Mucosa of rectum (tissue), 2 donors: ENCODE results near the gene MT1B.
A peak's percentile ranks its signal among the peaks of the same experiment; 100 is the strongest.

Experiments
- H3K27ac ChIP-seq, 2 donors: one replicate each; pipeline ENCODE4 v1.7.0; 2013; ENCODE audit warnings: inconsistent platforms in 2 of 2, low read depth in 2 of 2, low read length in 2 of 2
- H3K27me3 ChIP-seq, 2 donors: one replicate each; pipeline ENCODE4 v1.7.0; 2013; ENCODE audit warnings: low read length in 2 of 2; ENCODE audit not compliant: control insufficient read depth in 2 of 2, insufficient read depth in 2 of 2
- H3K36me3 ChIP-seq, 2 donors: one replicate each; pipeline ENCODE4 v1.7.0; 2013; ENCODE audit warnings: low read length in 2 of 2; ENCODE audit not compliant: control insufficient read depth in 2 of 2, insufficient read depth in 2 of 2
- H3K4me1 ChIP-seq, 2 donors: one replicate each; pipeline ENCODE4 v1.7.0; 2013; ENCODE audit warnings: low read length in 2 of 2, mild to moderate bottlenecking in 1 of 2; ENCODE audit not compliant: control insufficient read depth in 2 of 2, insufficient read depth in 2 of 2
- H3K4me3 ChIP-seq, 2 donors: one replicate each; pipeline ENCODE4 v1.7.0; 2013; ENCODE audit warnings: low read length in 2 of 2
- H3K9ac ChIP-seq, 2 donors: one replicate each; pipeline ENCODE4 v1.7.0; 2013; ENCODE audit warnings: low read length in 2 of 2, low read depth in 1 of 2, mild to moderate bottlenecking in 1 of 2
- H3K9me3 ChIP-seq, 2 donors: one replicate each; pipeline ENCODE4 v1.7.0; 2013; ENCODE audit warnings: low read length in 2 of 2; ENCODE audit not compliant: control insufficient read depth in 2 of 2
- donor health status: healthy.
- donor health status: Normal muscosa, but diverticular disease.

The MT1B gene

GRCh38 chr16:56635441-56635967 is 16.2 kb upstream of the MT1B start:
- peak overlapping the region in 1 of 2 donors; percentile 26 for H3K4me3 ChIP-seq
- peaks cover 29 to 35% of the 10 kb centered on the region in 2 donors for H3K27me3 ChIP-seq
- no peak overlapping the region for H3K27ac ChIP-seq

GRCh38 chr16:56636616-56637413 is 14.9 kb upstream of the MT1B start:
- Histone ChIP-seq H3K27me3 (peaks cover 29 to 38% of the 10 kb centered on the region in 2 donors), H3K9ac (no peak overlapping the region), H3K9me3 (no peaks in the 10 kb centered on the region), H3K36me3 (no peaks in the 10 kb centered on the region), H3K4me1 (peaks cover 15 to 18% of the 10 kb centered on the region in 2 donors), H3K27ac (no peak overlapping the region), H3K4me3 (no peak overlapping the region)

More at GRCh38 chr16:56635441-56635967, 16.2 kb upstream of the MT1B start:
- Histone ChIP-seq H3K36me3 (no peaks in the 10 kb centered on the region), H3K9ac (no peak overlapping the region), H3K4me1 (peaks cover 16 to 18% of the 10 kb centered on the region in 2 donors), H3K9me3 (no peaks in the 10 kb centered on the region)

- peaks cover 23 to 36% of the 10 kb centered on the region in 2 donors for H3K27me3 ChIP-seq
- peak within 1 kb of the TSS in 1 of 2 donors; percentile 44 for H3K27ac ChIP-seq
- no peaks in the 10 kb centered on the region for H3K9me3 ChIP-seq
- peak within 1 kb of the TSS; percentile 67 to 77 for H3K4me3 ChIP-seq
- peaks cover 18% of the 10 kb centered on the region in 2 donors for H3K4me1 ChIP-seq
- peak within 1 kb of the TSS; percentile 54 to 83 for H3K9ac ChIP-seq
- H3K36me3 ChIP-seq: no peaks in the 10 kb centered on the region
Measured at GRCh38 chr16:56637814-56638750, 13.6 kb upstream of the MT1B start, which contains the start of gene MT1A. Gene MT1A (plus strand): TSS chr16:56638666. CDS start chr16:56638739, 73 bp downstream.

GRCh38 chr16:56639045-56639444 is 12.6 kb upstream of the MT1B start:
- Histone ChIP-seq H3K27me3 (peaks cover 22 to 32% of the 10 kb centered on the region in 2 donors), H3K27ac (peak overlapping the region in 1 of 2 donors; percentile 40), H3K36me3 (no peaks in the 10 kb centered on the region), H3K9ac (peak overlapping the region in 1 of 2 donors; percentile 33), H3K4me3 (no peak overlapping the region), H3K4me1 (peaks cover 23 to 25% of the 10 kb centered on the region in 2 donors), H3K9me3 (no peaks in the 10 kb centered on the region)

- Histone ChIP-seq H3K9me3 (no peaks in the 10 kb centered on the region), H3K27me3 (peaks cover 18 to 27% of the 10 kb centered on the region in 2 donors), H3K4me3 (no peak overlapping the region), H3K4me1 (peaks cover 24 to 25% of the 10 kb centered on the region in 2 donors), H3K9ac (no peak overlapping the region), H3K36me3 (no peaks in the 10 kb centered on the region), H3K27ac (no peak overlapping the region)
Measured at GRCh38 chr16:56640076-56640475, 11.6 kb upstream of the MT1B start.

GRCh38 chr16:56641166-56641565 is 10.5 kb upstream of the MT1B start:
- no peak overlapping the region for H3K9ac ChIP-seq
- H3K27me3 ChIP-seq: peaks cover 15 to 22% of the 10 kb centered on the region in 2 donors
- H3K27ac ChIP-seq: no peak overlapping the region
- H3K9me3 ChIP-seq: no peaks in the 10 kb centered on the region
- H3K4me3 ChIP-seq: no peak overlapping the region
- H3K4me1 ChIP-seq: peaks cover 24 to 25% of the 10 kb centered on the region in 2 donors
- H3K36me3 ChIP-seq: no peaks in the 10 kb centered on the region

- H3K4me1 ChIP-seq: peaks cover 26 to 33% of the 10 kb centered on the region in 2 donors
- peak overlapping the region; percentile 6 to 49 for H3K27ac ChIP-seq
- H3K36me3 ChIP-seq: no peaks in the 10 kb centered on the region
- H3K4me3 ChIP-seq: peak overlapping the region; percentile 57 to 63
- peaks cover 3 to 16% of the 10 kb centered on the region in 2 donors for H3K27me3 ChIP-seq
- no peaks in the 10 kb centered on the region for H3K9me3 ChIP-seq
- H3K9ac ChIP-seq: peak overlapping the region; percentile 72
Measured at GRCh38 chr16:56643080-56643778, 8.5 kb upstream of the MT1B start.

GRCh38 chr16:56643833-56644232 is 7.9 kb upstream of the MT1B start:
- Histone ChIP-seq H3K9me3 (no peaks in the 10 kb centered on the region), H3K27me3 (peaks cover 3 to 16% of the 10 kb centered on the region in 2 donors), H3K36me3 (no peaks in the 10 kb centered on the region), H3K27ac (peak overlapping the region; percentile 4 to 32), H3K4me1 (peaks cover 26 to 33% of the 10 kb centered on the region in 2 donors), H3K4me3 (peak overlapping the region in 1 of 2 donors; percentile 57), H3K9ac (peak overlapping the region; percentile 72)

- no peaks in the 10 kb centered on the region for H3K9me3 ChIP-seq
- H3K27ac ChIP-seq: no peak overlapping the region
- H3K36me3 ChIP-seq: no peaks in the 10 kb centered on the region
- no peak overlapping the region for H3K4me3 ChIP-seq
- H3K9ac ChIP-seq: no peak overlapping the region
- H3K27me3 ChIP-seq: peaks cover 0 to 16% of the 10 kb centered on the region in 2 donors
- H3K4me1 ChIP-seq: peaks cover 32 to 35% of the 10 kb centered on the region in 2 donors
Measured at GRCh38 chr16:56645311-56645710, 6.4 kb upstream of the MT1B start.
